Astrocyte of the hippocampus (primary cell): ENCODE measurements around the gene VGLL3.
"Not testable (repeated sequence)": the region's sequence is repeated elsewhere in the genome, so short reads cannot be mapped to it uniquely, and the experiment has no call there.

Experiments
- DNase-seq: peaks from one replicate; pipeline ENCODE4 v3.0.0; 2011; ENCODE audit warnings: low read depth, low spot score

Gene VGLL3

DNA sequence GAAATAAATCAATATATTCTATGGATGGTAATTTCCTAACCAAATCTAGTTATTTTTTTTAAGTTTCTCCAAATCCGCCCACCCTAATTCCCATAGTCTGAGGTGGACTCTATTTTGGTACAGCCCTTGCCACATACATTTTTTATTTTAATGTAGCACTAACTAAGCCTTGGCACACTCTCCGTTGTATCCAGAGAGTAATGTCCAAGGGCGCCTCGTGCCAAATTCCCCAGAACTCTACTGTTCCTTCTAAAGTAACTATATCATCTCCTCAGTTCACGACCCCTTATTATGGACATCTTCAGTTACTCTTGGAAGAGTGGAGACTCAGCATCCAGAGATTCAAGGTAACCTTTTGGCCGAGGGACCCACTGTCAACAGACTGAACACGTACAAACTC lies 1.3 kb downstream of the VGLL3 start:
- no peak for DNase-seq

DNA sequence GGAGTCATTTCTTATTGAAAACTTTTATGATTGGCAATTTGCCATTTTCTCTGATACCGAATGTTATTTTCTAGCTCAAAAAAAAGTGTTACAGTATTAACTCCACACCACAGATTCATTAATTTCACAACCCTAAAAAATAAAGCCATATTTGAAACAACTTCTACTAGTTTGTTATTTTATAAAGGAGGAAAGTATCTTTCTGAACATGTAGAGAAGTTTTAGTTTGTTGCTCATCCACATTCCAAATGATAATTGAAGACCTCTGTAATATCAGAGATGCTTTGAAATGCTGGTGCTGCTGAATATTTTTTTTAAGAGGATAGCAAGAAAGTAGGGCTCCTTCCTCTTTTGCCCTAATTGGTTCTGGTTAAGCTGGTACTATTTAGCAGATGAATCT lies 1.9 kb downstream of the VGLL3 start:
- no peak for DNase-seq

DNA sequence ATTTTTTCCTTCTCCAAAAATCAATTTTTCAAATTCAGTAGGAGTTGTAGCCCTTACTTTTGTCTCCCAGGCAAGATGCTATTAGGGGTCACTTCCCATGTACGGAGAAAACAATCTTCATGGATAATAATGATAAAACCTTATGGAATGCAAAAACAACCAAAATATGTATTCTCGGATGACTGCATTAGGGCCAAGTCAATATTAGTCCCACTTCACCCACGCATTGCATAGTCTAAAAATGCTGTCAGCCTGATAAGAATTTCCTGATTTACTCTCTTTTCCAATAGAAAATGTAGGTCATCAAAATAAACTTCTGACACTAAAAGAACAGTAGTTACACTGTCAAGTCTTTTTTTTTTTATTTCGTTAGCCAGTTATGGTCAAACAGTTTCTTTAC lies 2.7 kb downstream of the VGLL3 start:
- DNase-seq, result peak; percentile 45

DNA sequence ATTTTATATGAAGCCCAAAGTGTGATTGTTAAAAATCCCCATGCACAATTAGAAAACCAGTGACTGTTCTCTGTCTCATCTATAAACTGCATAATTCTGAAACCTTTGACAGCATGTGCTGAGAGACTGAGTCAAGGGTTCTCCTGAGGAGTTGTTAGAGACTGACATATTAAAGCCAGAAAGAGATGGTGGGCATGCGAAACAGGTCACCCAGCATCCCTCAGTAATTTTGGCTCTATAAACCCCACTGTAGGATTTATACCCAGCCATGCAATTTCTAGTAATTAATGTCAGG lies 3.6 kb downstream of the VGLL3 start:
- DNase-seq, result no peak

DNA sequence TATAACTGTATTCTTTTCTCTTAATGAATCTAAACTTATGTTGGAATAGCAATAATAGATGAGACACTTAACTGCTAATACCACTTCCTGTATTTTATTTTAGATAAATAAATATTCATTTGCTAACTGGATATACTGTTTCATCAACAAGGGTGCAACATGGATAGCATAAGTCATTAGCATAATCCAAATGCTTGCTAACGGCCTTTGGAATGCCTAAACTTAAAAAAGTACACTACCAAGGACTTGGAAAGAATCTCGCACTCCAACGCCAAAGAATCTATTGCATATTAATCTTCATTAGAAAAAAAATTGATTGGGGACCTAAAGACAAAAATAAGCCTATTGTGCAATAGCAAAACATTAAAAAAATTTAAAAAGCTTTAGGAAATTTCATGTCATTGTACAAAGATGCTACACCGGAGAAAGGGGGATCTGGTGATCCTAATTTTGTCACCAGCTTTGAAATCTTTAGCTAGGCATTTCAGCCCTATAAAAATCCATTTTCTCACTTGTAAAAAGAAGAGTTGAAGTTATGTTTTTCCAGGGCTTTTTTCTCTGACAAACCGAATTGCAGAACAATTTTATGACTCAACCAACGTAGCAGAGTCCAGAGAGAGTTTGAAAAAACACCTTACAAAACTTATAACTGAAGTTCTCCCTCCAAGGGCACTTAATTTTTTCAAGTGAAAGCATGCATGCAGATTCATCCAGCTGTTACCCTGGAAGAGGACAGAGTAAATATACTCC lies 4.1 kb downstream of the VGLL3 start:
- DNase-seq, result no peak

DNA sequence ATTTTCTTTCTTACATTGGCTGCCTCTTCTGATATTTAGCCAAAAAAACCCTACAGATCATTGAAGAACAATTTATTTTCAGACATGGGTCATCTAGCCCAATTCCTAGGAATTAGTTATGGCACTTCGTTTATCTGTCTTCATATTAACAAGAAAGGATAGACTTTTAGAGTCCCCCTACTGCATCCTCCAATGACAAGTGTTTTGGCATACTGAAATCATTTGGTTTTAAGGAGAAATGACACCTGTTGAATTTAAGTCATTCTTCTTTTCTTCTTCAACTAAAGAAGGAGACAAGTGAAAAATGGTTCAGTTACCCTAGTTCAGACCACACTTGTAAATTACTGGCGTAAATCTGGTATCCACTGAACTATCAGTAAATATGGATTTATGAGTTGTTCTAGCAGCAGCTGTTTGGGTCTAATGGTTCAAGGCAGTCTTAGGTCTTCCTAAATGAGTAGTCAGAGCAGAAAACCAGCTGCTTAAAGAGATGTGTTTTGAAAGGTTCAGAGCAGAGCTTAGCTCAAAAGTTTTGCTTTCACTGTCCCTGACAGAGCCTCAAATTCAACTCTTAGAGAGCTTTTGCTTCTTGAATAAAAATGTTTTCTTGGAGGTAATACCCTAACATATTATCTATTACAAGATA lies 5.6 kb downstream of the VGLL3 start:
- DNase-seq, result no peak

DNA sequence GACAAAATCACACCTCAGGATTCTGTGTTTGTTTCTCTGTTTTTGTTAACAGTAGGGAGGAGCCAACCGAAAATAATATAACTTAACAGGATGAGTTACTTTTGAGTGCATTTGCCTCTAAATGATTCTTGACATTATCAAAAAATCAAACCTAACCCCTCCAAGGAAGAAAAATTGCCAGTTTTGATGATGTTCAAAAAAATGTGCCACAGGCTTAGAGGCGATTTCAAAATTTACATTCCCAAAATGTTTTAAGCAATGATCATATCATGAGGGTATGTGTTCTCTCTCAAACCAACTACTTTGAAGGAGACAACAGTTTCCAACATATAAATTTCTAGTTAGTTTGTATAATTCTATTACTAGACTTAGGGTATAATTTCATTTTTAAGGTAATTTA lies 6.7 kb downstream of the VGLL3 start:
- no peak for DNase-seq

DNA sequence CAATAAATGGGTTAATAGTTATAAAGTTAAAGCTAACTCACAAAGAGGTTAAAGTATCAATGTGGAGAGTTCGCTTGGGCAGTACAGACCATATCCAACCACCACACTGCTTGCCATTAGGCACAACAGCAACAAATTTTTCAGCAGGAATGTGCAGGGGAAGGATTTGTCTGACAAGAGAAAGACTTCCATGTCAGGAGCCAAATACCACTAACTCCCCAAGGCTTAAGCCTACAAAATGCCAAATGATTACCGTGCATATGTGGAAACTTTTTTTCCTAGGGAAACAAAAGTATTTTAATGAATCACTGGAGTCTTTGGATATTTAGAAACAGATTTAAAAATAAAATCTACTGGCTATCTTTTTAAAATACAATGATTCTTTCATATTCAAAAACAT lies 8.1 kb downstream of the VGLL3 start:
- DNase-seq, result peak; percentile 67

DNA sequence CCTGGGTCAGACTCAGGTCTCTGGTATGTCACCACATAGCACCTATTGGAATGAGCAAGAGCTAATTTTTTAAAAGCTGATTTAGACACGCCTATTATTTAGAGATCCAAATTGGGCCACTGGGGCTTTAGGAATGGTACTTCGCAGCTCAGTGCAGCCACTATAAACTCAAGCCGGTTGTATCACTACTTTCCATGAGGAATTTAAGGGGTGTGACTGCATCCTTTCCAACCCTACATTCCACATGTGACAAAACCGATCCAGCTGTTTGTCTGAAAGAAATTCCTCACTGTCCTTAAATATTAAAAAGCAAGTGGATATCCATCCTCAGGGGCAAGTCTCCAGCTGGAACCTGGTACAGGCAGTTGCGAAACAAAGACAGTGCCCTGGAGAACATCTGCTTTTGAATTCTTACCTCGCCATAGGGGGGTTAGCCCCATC lies 12.8 kb downstream of the VGLL3 start:
- DNase-seq, result no peak

DNA sequence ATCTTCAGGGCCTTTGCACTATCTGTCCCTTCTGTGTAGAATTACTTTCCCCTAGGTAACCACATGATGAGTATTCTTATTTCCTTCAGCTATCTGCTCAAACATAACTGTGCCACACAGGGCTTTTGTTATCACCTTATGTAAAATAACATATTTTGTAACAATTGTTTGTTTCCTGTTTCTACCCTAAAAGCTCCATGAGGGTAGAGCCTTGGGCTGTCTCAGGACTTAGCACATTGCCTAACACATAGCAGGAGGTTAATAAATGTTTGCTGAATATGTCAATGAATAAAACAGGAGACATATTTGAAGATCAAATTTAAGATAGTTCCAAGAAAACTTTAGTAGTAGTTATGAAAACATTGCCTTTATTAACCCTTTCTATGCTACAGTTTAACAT lies 14.7 kb downstream of the VGLL3 start:
- no peak for DNase-seq

DNA sequence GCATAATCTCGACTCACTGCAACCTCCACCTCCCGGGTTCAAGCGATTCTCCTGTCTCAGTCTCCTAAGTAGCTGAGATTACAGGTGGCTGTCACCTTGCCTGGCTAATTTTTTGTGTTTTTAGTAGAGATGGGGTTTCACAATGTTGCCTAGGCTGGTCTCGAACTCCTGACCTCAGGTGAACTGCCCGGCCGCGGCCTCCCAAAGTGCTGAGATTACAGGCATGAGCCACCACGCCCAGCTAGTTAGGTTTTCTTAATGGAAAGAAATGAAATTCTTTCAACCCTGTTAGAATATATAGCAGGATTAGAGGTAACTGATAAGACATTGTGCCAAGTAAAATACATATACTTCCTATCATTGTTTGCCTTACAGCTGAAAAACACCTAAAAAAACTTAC lies 16.8 kb downstream of the VGLL3 start:
- DNase-seq, result not testable (repeated sequence)

DNA sequence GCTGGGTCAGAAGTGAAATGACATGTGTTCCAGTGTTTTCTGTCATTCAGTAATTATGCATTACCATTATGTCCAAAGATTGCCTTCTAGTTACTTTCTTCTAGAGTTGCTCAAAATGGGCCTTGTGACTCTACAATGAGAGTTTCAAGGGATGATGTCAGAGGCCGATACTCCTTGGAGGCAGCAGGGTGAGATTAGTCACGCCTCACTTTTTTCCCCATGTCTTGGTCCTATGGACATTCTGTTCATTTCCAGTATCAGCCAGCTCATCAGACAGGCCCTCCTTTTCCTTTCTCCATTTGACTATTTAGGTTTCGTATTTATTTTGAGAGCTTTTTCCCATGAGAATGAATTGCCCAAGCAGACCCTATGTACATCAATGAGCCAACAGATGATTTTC lies 17.5 kb downstream of the VGLL3 start:
- DNase-seq, result peak; percentile 49

DNA sequence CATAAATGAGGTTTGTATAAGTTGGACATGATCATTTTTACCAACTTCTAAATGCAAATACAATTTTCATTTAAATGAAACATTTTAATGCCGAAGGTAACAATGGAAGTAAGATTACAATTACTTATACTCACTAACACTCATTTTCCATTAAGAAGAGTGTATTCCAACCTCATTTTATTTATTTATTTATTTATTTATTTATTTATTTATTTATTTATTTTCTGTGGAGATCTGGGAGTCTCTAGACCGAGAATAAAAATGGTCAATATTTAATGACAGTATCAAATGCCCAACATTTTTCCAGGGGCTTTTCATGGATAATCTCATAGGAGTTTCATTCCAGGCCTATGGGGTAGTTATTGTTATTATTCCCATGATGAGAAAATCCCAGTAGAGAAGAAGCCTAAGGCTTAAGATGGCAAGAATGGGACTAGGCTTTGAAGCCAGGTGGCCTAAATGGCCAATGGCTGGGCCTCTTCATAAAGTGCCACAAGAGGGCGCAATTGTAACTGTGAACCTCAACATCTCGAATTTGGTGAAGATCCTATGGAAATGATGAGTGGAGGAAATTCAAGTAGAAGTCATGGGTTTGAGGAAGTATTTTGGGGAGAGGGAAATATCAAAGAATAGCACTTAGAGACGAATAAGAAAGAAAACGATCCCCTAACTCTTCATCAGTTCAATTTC lies 21.3 kb downstream of the VGLL3 start:
- no peak for DNase-seq

DNA sequence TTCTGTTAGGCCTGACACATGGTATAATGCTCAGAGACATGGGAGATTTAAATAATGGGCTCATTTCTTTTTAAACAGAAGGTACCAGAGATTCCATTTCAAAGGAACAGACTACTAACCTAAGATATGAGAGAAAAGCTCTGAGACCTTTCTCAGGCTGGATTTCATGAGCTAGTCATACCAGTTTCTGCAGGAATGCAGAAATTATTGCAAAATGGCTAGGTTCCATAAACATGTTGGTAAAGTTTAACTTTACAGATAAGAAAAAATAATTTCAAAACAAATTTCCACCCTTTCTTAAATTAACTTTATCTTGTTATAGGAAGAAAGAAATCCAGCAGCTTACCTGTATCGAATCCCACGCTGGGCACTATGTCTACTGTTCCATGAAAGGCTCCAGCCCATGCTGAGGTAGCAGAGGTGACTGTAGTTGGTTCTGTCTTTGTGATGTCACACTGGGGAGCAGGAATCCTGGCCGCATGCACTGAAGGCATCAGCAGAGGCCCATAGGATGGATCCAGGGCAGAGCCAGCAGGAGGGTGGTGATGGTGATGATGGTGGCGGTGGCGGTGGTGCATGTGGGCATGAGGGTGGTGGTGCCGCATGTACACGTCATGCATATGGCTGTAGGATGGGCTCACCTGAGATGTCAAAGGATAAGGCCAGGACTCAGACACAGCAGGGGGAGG lies 22.6 kb downstream of the VGLL3 start:
- DNase-seq, result no peak

DNA sequence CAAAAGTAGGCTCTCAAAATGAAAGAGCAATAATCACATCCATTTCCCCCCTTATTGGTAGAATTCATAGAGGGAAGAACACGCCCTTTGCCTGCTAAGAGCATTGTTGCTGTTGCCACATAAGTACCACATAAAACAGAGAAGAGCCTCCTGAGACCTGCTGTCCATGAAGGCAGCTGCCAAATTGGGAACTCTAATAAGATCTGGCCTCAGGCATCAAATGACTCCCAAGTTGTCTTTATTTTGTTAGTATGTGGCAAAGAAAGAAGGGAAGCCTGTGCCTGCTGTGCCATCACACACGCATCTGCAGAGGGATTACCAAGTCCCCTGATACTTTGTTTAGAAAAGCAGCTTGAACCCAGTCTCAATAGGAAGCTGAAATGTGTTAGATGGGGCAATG lies 23.9 kb downstream of the VGLL3 start:
- DNase-seq, result no peak

DNA sequence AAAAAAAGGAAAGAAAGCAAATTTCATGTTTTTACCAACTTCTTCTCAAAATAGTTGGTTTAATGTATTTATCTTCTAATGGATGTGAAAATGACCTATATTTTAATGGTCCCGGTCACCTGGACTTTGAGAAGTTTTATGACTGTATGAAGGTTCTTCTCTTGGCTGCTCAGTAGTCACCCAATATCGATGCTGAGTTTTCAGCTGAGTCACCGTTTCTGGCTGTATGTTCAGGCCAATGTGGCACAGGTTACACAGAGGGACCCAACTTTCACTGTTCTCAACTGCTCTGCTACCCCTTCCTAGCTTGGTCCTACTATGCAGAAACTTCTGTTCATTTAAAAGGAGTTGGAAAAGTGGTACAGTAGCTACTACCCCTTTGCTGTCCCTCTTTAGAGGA lies 25.8 kb downstream of the VGLL3 start:
- no peak for DNase-seq

DNA sequence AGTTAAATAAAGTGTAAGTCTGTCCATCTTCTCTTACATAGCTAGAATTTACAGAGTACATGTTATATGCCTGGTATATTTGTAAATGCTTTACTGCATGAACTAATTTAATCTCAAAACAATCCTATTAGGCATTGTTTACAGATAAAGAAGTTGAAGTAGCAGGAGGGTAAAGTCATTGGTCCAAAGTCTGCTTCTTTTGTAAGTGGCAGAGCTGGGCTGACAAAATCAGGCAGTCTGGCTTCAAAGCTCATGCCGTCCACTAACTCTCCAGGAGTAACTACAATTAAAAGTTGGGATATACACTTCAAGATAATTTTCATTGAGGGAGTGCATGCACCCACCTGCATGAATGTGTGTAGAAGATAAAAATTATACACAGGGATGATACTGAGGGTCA lies 27.3 kb downstream of the VGLL3 start:
- DNase-seq, result no peak

DNA sequence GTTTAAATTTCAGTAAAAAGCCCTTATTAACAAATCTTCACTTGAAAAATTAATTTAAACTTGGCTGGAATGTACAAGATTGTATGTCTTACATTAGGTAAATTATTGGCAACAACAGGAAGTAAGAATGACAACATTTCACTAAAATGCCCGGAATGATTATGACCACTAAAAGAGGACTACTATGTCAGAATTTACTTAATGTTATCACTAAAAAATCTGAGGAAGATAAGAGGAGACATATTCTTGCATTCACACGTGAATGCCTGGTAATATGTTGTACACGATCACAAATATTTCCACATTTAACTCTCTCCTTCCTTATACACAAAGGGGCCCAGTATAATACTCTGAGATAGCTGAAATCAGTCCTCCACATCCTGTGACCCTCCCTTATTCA lies 29.7 kb downstream of the VGLL3 start:
- DNase-seq, result no peak

DNA sequence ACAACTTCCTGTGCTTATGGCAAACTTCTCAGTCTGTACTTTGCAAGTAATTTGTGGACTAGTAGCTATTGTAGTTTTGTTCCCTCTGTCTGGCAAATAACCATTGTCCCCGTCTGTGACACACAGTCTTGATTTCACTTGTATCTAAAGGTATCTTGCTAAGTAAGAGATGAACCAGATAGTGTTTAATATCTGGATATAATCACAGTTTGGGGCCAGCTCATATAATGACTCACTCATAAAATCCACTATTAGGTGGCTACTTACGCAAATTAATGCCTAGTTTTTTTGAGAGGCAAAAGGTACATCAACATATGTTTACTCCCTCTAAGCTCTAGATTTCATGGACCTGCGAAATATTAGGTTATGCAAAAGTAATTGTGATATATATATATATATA lies 30.4 kb downstream of the VGLL3 start:
- DNase-seq, result no peak

DNA sequence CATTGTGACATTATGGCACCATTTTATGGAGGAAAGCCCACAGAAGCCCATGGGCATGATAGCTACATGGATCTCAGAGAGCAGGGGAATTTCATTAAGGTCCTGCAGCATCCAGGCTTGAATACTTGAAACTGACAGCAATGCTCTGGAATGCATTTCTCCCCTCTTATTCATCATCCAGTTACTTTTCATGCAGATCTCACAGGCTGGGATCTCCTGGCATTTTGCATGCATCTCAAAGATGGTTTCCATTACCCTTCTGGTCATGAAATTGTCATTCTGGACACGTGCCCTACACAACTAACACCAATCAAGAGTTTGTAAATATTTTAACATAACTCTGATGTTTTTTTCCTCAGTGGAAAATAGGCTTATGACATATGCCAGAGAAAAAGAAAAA lies 32.4 kb downstream of the VGLL3 start:
- peak; percentile 84 for DNase-seq

DNA sequence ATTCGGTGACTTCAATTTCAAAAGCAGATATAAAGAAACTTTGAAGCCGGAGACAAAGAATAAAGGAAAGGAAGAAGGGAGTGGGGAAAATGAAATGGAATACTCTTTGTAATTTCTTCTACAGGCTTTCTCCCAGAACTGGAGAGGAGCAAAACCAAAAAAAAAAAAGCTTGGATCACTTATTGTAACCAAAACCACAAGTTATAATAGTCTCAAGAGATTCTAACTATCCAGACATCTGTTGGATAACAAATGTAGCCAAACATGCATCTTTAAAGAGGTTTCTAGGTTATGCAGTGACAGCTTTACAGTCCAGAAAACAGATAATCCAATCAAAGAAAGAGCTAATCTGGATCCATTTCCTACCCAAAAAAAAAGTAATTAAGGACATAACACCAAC lies 36.2 kb downstream of the VGLL3 start:
- DNase-seq, result no peak

DNA sequence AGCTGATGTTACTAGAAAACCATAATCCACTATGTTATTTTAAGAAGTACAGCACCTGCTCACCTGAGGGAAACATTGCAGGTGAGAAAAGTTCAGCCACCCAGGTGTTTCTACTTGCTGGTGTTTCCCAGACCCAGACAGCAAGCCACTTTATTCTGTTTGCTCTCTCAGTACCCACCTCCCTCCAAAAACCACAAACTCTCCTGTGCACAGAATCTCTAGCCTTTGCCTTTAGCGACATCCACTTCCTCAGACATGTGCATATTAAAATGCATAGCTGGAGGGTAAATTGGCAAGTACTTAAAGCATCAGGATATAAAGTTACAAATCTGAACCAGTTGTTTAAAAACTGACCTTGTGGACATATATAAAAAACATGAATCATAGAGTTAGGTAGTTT lies 36.7 kb downstream of the VGLL3 start:
- DNase-seq, result no peak

DNA sequence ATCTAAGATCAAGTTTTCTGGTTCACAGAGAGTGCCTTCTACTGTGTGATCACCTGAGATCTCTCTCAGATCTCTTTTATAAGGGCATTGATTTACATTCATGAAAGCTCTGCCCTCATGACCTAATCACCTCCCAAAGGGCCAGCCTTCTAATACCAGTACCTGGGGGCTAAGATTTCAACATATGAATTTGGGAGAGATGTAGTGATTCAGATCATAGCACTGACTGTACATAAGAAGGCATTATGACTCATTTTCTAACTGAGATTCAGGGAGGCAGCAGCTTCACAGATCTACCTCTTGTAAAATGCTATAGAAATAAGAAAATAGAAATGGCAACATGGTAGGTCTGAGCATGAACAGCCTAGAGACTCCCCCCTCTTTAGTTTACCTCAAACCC lies 39.6 kb downstream of the VGLL3 start:
- no peak for DNase-seq
